MM.1S (cell line): ENCODE results near the gene RALGDS.

ENCODE experiments used
- CTCF ChIP-seq: fragments of 300-600 bp; sonication (generic); IDR thresholded peaks from 2 replicates; pipeline ENCODE4 v1.5.1; 2016; ENCODE audit warnings: antibody characterized with exemption, low read length, mixed read lengths
- EZH2 ChIP-seq: fragments of 300-600 bp; sonication (generic); optimal IDR thresholded peaks from 2 replicates; pipeline ENCODE3; 2017; ENCODE audit warnings: low read depth, mild to moderate bottlenecking, antibody characterized with exemption, low read length, mixed read lengths
- EZH2phosphoT487 ChIP-seq: fragments of 300-600 bp; sonication (generic); IDR thresholded peaks from 2 replicates; pipeline ENCODE4 v1.6.1; 2018; ENCODE audit warnings: antibody characterized with exemption, low read length

GRCh38 chr9:133060417-133060841, 60.6 kb downstream of the RALGDS start:
- no peak; the same call in 1 of the 2 replicates for TF ChIP-seq CTCF
- no peak for TF ChIP-seq EZH2phosphoT487
- TF ChIP-seq EZH2: no peak
